Measurements from ENCODE around the gene STMN1. TPM values are rescaled to one million over a fixed set of nuclear protein-coding genes. Genes with fewer than 3 reads are reported as not detected.

The STMN1 gene
- total and polyA plus RNA-seq, 7 experiments from 2014 or later = 29.3 to 347 (median 85.2) TPM

GRCh38 chr1:25876693-25877077, 29.5 kb downstream of the STMN1 start:
- Histone ChIP-seq H3K27me3 (ENCODE audit: control insufficient read depth in 2 of 2, insufficient read depth in 2 of 2, low read length in 2 of 2) (no peaks in the 10 kb centered on the region), H3K36me3 (ENCODE audit: control insufficient read depth in 2 of 3, insufficient read depth in 3 of 3, low read length in 3 of 3) (no peaks in the 10 kb centered on the region), H3K4me3 (ENCODE audit: low read length) (no peak overlapping the region), H3K9me3 (ENCODE audit: control insufficient read depth in 2 of 3, low read length in 3 of 3) (no peaks in the 10 kb centered on the region), H3K27ac (ENCODE audit: low read depth, low read length) (no peak overlapping the region), H3K4me1 (ENCODE audit: control insufficient read depth in 2 of 2, insufficient read depth in 2 of 2, low read length in 2 of 2) (peaks cover 9 to 11% of the 10 kb centered on the region in 2 donors)
- no peak for DNase-seq
- Mint-ChIP-seq H3K27ac (peak overlapping the region in 7 of 9 donors; percentile 40 to 83 (median 73)), H3K36me3 (no peaks in the 10 kb centered on the region), H3K4me1 (peaks cover 0 to 13% (median 7%) of the 10 kb centered on the region in 7 donors), H3K27me3 (peaks cover 0 to 23% (median 0%) of the 10 kb centered on the region in 5 donors), H3K4me3 (peak overlapping the region in 8 of 10 donors; percentile 75 to 90 (median 86)), H3K9me3 (no peaks in the 10 kb centered on the region)
- intact Hi-C loops (cut with micrococcal nuclease) = no loop called here
- ChIA-PET CTCF (interaction anchor here (0.5 to 0.6 kb wide), 2 partner anchors 18 to 359 kb away, joined by 4 to 7 read pairs; no protein-coding TSS in a partner anchor), POLR2A (interaction anchor here (0.6 to 1.2 kb wide), 4 partner anchors 57 to 706 kb away, joined by 3 to 10 read pairs (median 4); partner anchors contain the start of gene MTFR1L)
- ATAC-seq = no peak

- Histone ChIP-seq H3K4me3 (ENCODE audit: low read length) (peak overlapping the region; percentile 64), H3K9me3 (ENCODE audit: control insufficient read depth in 2 of 3, low read length in 3 of 3) (no peaks in the 10 kb centered on the region), H3K36me3 (ENCODE audit: control insufficient read depth in 2 of 3, insufficient read depth in 3 of 3, low read length in 3 of 3) (no peaks in the 10 kb centered on the region), H3K27ac (ENCODE audit: low read depth, low read length) (peak overlapping the region; percentile 56), H3K4me1 (ENCODE audit: control insufficient read depth in 2 of 2, insufficient read depth in 2 of 2, low read length in 2 of 2) (peaks cover 9 to 11% of the 10 kb centered on the region in 2 donors), H3K27me3 (ENCODE audit: control insufficient read depth in 2 of 2, insufficient read depth in 2 of 2, low read length in 2 of 2) (no peaks in the 10 kb centered on the region)
- intact Hi-C loops (cut with micrococcal nuclease) = loop anchor here (1.0 kb wide), 2 partner anchors 17 to 56 kb away; partner anchors contain the start of gene AUNIP (in 2 of the 2)
- Mint-ChIP-seq H3K27ac (peak overlapping the region; percentile 47 to 85 (median 73)), H3K36me3 (no peaks in the 10 kb centered on the region), H3K27me3 (peaks cover 0 to 23% (median 0%) of the 10 kb centered on the region in 5 donors), H3K9me3 (no peaks in the 10 kb centered on the region), H3K4me3 (peak overlapping the region; percentile 75 to 90 (median 84)), H3K4me1 (peaks cover 0 to 16% (median 7%) of the 10 kb centered on the region in 7 donors)
- DNase-seq (peak in 2 of 9 donors; percentile 10 to 13), ATAC-seq (peak; percentile 40)
- CTCF ChIA-PET = interaction anchor here (0.5 to 1.6 kb wide), 2 partner anchors 19 to 121 kb away, joined by 4 to 6 read pairs; partner anchors contain the start of gene PAFAH2
- POLR2A ChIA-PET = interaction anchor here (0.6 to 2.5 kb wide), 10 partner anchors 17 to 705 kb away, joined by 3 to 19 read pairs (median 4); partner anchors contain the start of genes AUNIP, MTFR1L and RSRP1
These were observed 30.1 kb downstream of the STMN1 start for GRCh38 chr1:25875856-25876692.

- ATAC-seq = peak; percentile 89
- H3K9me3 ChIP-seq (ENCODE audit: control insufficient read depth in 2 of 3, low read length in 3 of 3) = no peaks in the 10 kb centered on the region
- peak within 1 kb of the TSS; percentile 64 for H3K4me3 ChIP-seq (ENCODE audit: low read length)
- peak within 1 kb of the TSS; percentile 54 to 89 (median 81) for H3K27ac Mint-ChIP-seq
- H3K27ac ChIP-seq (ENCODE audit: low read depth, low read length) = peak within 1 kb of the TSS; percentile 56
- CTCF ChIA-PET = interaction anchor here (1.0 to 1.6 kb wide), 2 partner anchors 20 to 122 kb away, joined by 6 to 10 read pairs; partner anchors contain the start of gene PAFAH2
- intact Hi-C loops (cut with micrococcal nuclease) = loop anchor here (1.0 kb wide), 2 partner anchors 16 to 55 kb away; partner anchors contain the start of gene AUNIP (in 2 of the 2)
- H3K27me3 ChIP-seq (ENCODE audit: control insufficient read depth in 2 of 2, insufficient read depth in 2 of 2, low read length in 2 of 2) = no peaks in the 10 kb centered on the region
- H3K9me3 Mint-ChIP-seq = no peaks in the 10 kb centered on the region
- peaks cover 9 to 11% of the 10 kb centered on the region in 2 donors for H3K4me1 ChIP-seq (ENCODE audit: control insufficient read depth in 2 of 2, insufficient read depth in 2 of 2, low read length in 2 of 2)
- peaks cover 0 to 23% (median 0%) of the 10 kb centered on the region in 5 donors for H3K27me3 Mint-ChIP-seq
- DNase-seq = peak; percentile 47 to 74 (median 53)
- POLR2A ChIA-PET = interaction anchor here (0.6 to 2.5 kb wide), 11 partner anchors 8 to 628 kb away, joined by 3 to 19 read pairs (median 4); partner anchors contain the start of genes AUNIP, MTFR1L, PAFAH2 and RSRP1
- no peaks in the 10 kb centered on the region for H3K36me3 ChIP-seq (ENCODE audit: control insufficient read depth in 2 of 3, insufficient read depth in 3 of 3, low read length in 3 of 3)
- H3K36me3 Mint-ChIP-seq = no peaks in the 10 kb centered on the region
- H3K4me3 Mint-ChIP-seq = peak within 1 kb of the TSS; percentile 75 to 91 (median 86)
- peaks cover 0 to 16% (median 7%) of the 10 kb centered on the region in 7 donors for H3K4me1 Mint-ChIP-seq
These were observed 30.9 kb downstream of the STMN1 start, which contains the start of gene PAQR7 for GRCh38 chr1:25875154-25875855. TSS of gene PAQR7 (minus strand) at chr1:25875708. CDS start at chr1:25863839, 11,869 bp downstream.

- Mint-ChIP-seq H3K9me3 (no peaks in the 10 kb centered on the region), H3K4me1 (peaks cover 0 to 16% (median 7%) of the 10 kb centered on the region in 7 donors), H3K4me3 (peak overlapping the region; percentile 75 to 91 (median 82)), H3K27ac (peak overlapping the region in 7 of 9 donors; percentile 23 to 89 (median 73)), H3K27me3 (peaks cover 0 to 23% (median 0%) of the 10 kb centered on the region in 5 donors), H3K36me3 (no peaks in the 10 kb centered on the region)
- ATAC-seq (no peak), DNase-seq (peak in 1 of 9 donors; percentile 18)
- POLR2A ChIA-PET = interaction anchor here (0.5 to 2.5 kb wide), 10 partner anchors 9 to 627 kb away, joined by 3 to 19 read pairs (median 4); partner anchors contain the start of genes AUNIP, MTFR1L, PAFAH2 and RSRP1
- H3K4me1 ChIP-seq (ENCODE audit: control insufficient read depth in 2 of 2, insufficient read depth in 2 of 2, low read length in 2 of 2) = peaks cover 9 to 11% of the 10 kb centered on the region in 2 donors
- H3K27me3 ChIP-seq (ENCODE audit: control insufficient read depth in 2 of 2, insufficient read depth in 2 of 2, low read length in 2 of 2) = no peaks in the 10 kb centered on the region
- H3K4me3 ChIP-seq (ENCODE audit: low read length) = peak overlapping the region; percentile 64
- intact Hi-C loops (cut with micrococcal nuclease) = loop anchor here (1.0 kb wide), 2 partner anchors 15 to 54 kb away; partner anchors contain the start of gene AUNIP (in 2 of the 2)
- CTCF ChIA-PET = interaction anchor here (1.0 to 1.6 kb wide), 2 partner anchors 20 to 123 kb away, joined by 6 to 10 read pairs; partner anchors contain the start of gene PAFAH2
- H3K9me3 ChIP-seq (ENCODE audit: control insufficient read depth in 2 of 3, low read length in 3 of 3) = no peaks in the 10 kb centered on the region
- no peaks in the 10 kb centered on the region for H3K36me3 ChIP-seq (ENCODE audit: control insufficient read depth in 2 of 3, insufficient read depth in 3 of 3, low read length in 3 of 3)
- H3K27ac ChIP-seq (ENCODE audit: low read depth, low read length) = peak overlapping the region; percentile 56
These were observed 31.5 kb downstream of the STMN1 start for GRCh38 chr1:25874635-25875153.

- H3K4me1 ChIP-seq (ENCODE audit: control insufficient read depth in 2 of 2, insufficient read depth in 2 of 2, low read length in 2 of 2) = peaks cover 9 to 11% of the 10 kb centered on the region in 2 donors
- intact Hi-C loops (cut with micrococcal nuclease) = no loop called here
- H3K9me3 Mint-ChIP-seq = no peaks in the 10 kb centered on the region
These were observed 32.0 kb downstream of the STMN1 start for GRCh38 chr1:25874209-25874608.

More at GRCh38 chr1:25874209-25874608, 32.0 kb downstream of the STMN1 start:
- Mint-ChIP-seq H3K27ac (no peak overlapping the region), H3K36me3 (no peaks in the 10 kb centered on the region), H3K27me3 (peaks cover 0 to 23% (median 0%) of the 10 kb centered on the region in 5 donors), H3K4me1 (peaks cover 0 to 16% (median 7%) of the 10 kb centered on the region in 7 donors), H3K4me3 (peak overlapping the region in 2 of 10 donors; percentile 78 to 90)
- Histone ChIP-seq H3K27ac (ENCODE audit: low read depth, low read length) (no peak overlapping the region), H3K4me3 (ENCODE audit: low read length) (peak overlapping the region; percentile 64), H3K9me3 (ENCODE audit: control insufficient read depth in 2 of 3, low read length in 3 of 3) (no peaks in the 10 kb centered on the region), H3K36me3 (ENCODE audit: control insufficient read depth in 2 of 3, insufficient read depth in 3 of 3, low read length in 3 of 3) (no peaks in the 10 kb centered on the region), H3K27me3 (ENCODE audit: control insufficient read depth in 2 of 2, insufficient read depth in 2 of 2, low read length in 2 of 2) (no peaks in the 10 kb centered on the region)
- ChIA-PET CTCF (interaction anchor here (1.0 kb wide), 1 partner anchor 21 kb away, joined by 10 read pairs; no protein-coding TSS in a partner anchor), POLR2A (interaction anchor here (0.5 to 2.5 kb wide), 6 partner anchors 9 to 153 kb away, joined by 3 to 19 read pairs (median 4); partner anchors contain the start of genes AUNIP, MTFR1L and PAFAH2)
- DNase-seq = no peak
- no peak for ATAC-seq

Measured in naive thymus-derived CD4-positive, alpha-beta T cell (primary cell).